ENCODE results near the gene ELAC1.

- TF ChIP-seq CTCF (conservative IDR thresholded peaks at IDR 0.05 in 1 of 2, IDR thresholded peaks at IDR 0.05 in 1 of 2; ENCODE audit: low read depth in 1 of 2, low read length in 2 of 2) (no peak), EZH2 (IDR thresholded peaks at IDR 0.05; ENCODE audit: low read length, missing control alignments) (no peak)
Observed at GRCh38 chr18:50938912-50939311, 28.9 kb upstream of the ELAC1 start.

All from fibroblast of lung (primary cell).